ENCODE measurements around the gene PCDH15. TPM values are rescaled to one million over a fixed set of nuclear protein-coding genes. Genes with fewer than 3 reads are reported as not detected.

PCDH15 gene
- total and polyA plus RNA-seq, 9 of the 15 experiments (the other 6 are each of a cell fraction or from before 2014, with no cell fraction given) = not detected

DNA sequence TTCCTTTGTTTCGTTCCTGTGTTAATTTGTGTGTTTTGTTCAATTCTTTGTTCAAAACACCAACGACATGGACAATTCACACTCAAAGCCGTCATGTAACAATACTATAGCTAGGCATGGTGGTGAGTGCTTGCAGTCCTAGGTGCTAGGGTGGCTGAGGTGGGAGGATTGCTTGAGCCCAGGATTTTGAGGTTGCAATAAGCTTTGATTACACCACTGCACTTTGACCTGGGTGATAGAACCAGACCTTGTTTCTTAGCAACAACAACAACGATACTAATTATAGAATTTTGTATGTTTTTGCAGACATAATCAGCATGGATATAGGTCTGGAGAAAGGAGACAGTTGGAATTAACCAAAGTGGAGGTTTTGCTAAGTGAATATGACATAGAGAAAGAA, 936.2 kb downstream of the PCDH15 start (continued):
- TF ChIP-seq PATZ1 (CRISPR knock-in tag; IDR thresholded peaks at IDR 0.05; ENCODE audit: borderline replicate concordance) = no peak

GRCh38 chr10:53852450-53853175, 948.4 kb downstream of the PCDH15 start:
- FAIRE-seq = no peak
- H2AFZ ChIP-seq (ENCODE audit: low read depth, low read length) = no peak overlapping the region
- in situ Hi-C loops (cut with MboI) = no loop called here

More at GRCh38 chr10:53852450-53853175, 948.4 kb downstream of the PCDH15 start:
- no peak overlapping the region for H3K27ac ChIP-seq (ENCODE audit: extremely low read depth, low read depth, low read length)
- POLR2A ChIA-PET = no interaction called here
- WGBS (ENCODE audit: insufficient coverage, low coverage, missing lambda C conversion rate) = under 1% methylated on average over 4 of the region's 4 CpGs
- no peak overlapping the region for H3K9ac ChIP-seq (ENCODE audit: insufficient read depth in 1 of 2, low read depth in 2 of 2, low read length in 2 of 2)
- H3K4me3 ChIP-seq = no peak overlapping the region
- intact Hi-C loops (cut with micrococcal nuclease) = no loop called here
- CTCF ChIA-PET (ENCODE audit: low intra/inter-chr PET ratio) = interaction anchor here (0.6 kb wide), 1 partner anchor 28 kb away, joined by 3 read pairs; no protein-coding TSS in a partner anchor
- no peaks in the 10 kb centered on the region for H3K9me1 ChIP-seq (ENCODE audit: control insufficient read depth, insufficient read depth, low read length)
- H3K4me2 ChIP-seq (ENCODE audit: insufficient read depth, low read length) = no peak overlapping the region
- H3K36me3 ChIP-seq (ENCODE audit: control insufficient read depth, insufficient read depth, low read length) = no peaks in the 10 kb centered on the region
- no peaks in the 10 kb centered on the region for H3K9me3 ChIP-seq (replicated peaks; ENCODE audit: control insufficient read depth, insufficient read depth, low read depth, low read length)
- no peaks in the 10 kb centered on the region for H4K20me1 ChIP-seq (replicated peaks; ENCODE audit: control insufficient read depth, insufficient read depth, low read length)
- no peaks in the 10 kb centered on the region for H3K79me2 ChIP-seq (ENCODE audit: control insufficient read depth, insufficient read depth, low read length)
- TF ChIP-seq ZNF274 (IDR thresholded peaks at IDR 0.05; ENCODE audit: borderline replicate concordance, low read depth, low read length) (no peak), ZNF263 (CRISPR knock-in tag; IDR thresholded peaks at IDR 0.05; ENCODE audit: borderline replicate concordance) (no peak), ELK3 (CRISPR knock-in tag; IDR thresholded peaks at IDR 0.05) (no peak), DIDO1 (tag; IDR thresholded peaks at IDR 0.05; ENCODE audit: low read depth) (no peak), SNRNP70 (optimal IDR thresholded peaks at IDR 0.05; ENCODE audit: low read depth, low read length) (no peak)
- TF ChIP-seq, protein P1, sequence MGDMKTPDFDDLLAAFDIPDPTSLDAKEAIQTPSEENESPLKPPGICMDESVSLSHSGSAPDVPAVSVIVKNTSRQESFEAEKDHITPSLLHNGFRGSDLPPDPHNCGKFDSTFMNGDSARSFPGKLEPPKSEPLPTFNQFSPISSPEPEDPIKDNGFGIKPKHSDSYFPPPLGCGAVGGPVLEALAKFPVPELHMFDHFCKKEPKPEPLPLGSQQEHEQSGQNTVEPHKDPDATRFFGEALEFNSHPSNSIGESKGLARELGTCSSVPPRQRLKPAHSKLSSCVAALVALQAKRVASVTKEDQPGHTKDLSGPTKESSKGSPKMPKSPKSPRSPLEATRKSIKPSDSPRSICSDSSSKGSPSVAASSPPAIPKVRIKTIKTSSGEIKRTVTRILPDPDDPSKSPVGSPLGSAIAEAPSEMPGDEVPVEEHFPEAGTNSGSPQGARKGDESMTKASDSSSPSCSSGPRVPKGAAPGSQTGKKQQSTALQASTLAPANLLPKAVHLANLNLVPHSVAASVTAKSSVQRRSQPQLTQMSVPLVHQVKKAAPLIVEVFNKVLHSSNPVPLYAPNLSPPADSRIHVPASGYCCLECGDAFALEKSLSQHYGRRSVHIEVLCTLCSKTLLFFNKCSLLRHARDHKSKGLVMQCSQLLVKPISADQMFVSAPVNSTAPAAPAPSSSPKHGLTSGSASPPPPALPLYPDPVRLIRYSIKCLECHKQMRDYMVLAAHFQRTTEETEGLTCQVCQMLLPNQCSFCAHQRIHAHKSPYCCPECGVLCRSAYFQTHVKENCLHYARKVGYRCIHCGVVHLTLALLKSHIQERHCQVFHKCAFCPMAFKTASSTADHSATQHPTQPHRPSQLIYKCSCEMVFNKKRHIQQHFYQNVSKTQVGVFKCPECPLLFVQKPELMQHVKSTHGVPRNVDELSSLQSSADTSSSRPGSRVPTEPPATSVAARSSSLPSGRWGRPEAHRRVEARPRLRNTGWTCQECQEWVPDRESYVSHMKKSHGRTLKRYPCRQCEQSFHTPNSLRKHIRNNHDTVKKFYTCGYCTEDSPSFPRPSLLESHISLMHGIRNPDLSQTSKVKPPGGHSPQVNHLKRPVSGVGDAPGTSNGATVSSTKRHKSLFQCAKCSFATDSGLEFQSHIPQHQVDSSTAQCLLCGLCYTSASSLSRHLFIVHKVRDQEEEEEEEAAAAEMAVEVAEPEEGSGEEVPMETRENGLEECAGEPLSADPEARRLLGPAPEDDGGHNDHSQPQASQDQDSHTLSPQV (IDR thresholded peaks at IDR 0.05) = no peak
- TF ChIP-seq, protein P2, sequence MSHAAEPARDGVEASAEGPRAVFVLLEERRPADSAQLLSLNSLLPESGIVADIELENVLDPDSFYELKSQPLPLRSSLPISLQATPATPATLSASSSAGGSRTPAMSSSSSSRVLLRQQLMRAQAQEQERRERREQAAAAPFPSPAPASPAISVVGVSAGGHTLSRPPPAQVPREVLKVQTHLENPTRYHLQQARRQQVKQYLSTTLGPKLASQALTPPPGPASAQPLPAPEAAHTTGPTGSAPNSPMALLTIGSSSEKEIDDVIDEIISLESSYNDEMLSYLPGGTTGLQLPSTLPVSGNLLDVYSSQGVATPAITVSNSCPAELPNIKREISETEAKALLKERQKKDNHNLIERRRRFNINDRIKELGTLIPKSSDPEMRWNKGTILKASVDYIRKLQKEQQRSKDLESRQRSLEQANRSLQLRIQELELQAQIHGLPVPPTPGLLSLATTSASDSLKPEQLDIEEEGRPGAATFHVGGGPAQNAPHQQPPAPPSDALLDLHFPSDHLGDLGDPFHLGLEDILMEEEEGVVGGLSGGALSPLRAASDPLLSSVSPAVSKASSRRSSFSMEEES (CRISPR knock-in tag; IDR thresholded peaks at IDR 0.05) = peak; percentile 67
- BruUV-seq (replicated peaks) = no TSS peak
- DNase-seq (ENCODE audit: extremely low read depth in 1 of 4, low spot score in 3 of 4) = no peak
- no peaks in the 10 kb centered on the region for H3K27me3 ChIP-seq (ENCODE audit: control insufficient read depth in 2 of 2, insufficient read depth in 2 of 2, low read length in 2 of 2)
- no peak for ATAC-seq
- H3K4me1 ChIP-seq (replicated peaks in 1 of 2; ENCODE audit: control insufficient read depth in 2 of 2, insufficient read depth in 2 of 2, low read length in 2 of 2) = no peaks in the 10 kb centered on the region

Data from K562 (cell line).